ENCODE measurements around the gene NID2.

- TF ChIP-seq MAZ (IDR thresholded peaks at IDR 0.05; ENCODE audit: borderline replicate concordance, low read depth, low read length) (no peak), RCOR1 (IDR thresholded peaks at IDR 0.05; ENCODE audit: insufficient replicate concordance, low read length) (no peak)
- TF ChIP-seq, protein P1, sequence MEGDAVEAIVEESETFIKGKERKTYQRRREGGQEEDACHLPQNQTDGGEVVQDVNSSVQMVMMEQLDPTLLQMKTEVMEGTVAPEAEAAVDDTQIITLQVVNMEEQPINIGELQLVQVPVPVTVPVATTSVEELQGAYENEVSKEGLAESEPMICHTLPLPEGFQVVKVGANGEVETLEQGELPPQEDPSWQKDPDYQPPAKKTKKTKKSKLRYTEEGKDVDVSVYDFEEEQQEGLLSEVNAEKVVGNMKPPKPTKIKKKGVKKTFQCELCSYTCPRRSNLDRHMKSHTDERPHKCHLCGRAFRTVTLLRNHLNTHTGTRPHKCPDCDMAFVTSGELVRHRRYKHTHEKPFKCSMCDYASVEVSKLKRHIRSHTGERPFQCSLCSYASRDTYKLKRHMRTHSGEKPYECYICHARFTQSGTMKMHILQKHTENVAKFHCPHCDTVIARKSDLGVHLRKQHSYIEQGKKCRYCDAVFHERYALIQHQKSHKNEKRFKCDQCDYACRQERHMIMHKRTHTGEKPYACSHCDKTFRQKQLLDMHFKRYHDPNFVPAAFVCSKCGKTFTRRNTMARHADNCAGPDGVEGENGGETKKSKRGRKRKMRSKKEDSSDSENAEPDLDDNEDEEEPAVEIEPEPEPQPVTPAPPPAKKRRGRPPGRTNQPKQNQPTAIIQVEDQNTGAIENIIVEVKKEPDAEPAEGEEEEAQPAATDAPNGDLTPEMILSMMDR (conservative IDR thresholded peaks at IDR 0.05; ENCODE audit: low read depth, low read length) = no peak
These were observed 56.2 kb downstream of the NID2 start for GRCh38 chr14:52012635-52013034.
